PFSK-1 (cell line): ENCODE measurements around the gene GRIK3.

Source experiments
- POLR2AphosphoS5 ChIP-seq: IDR thresholded peaks from 2 replicates; pipeline ENCODE4 v1.6.1; 2012; ENCODE audit warnings: low read depth, mild to moderate bottlenecking, control low read depth, low read length, moderate library complexity
- REST ChIP-seq, 2 experiments: IDR thresholded peaks; 2 replicates each; pipeline versions ENCODE4 v1.6.1 to v1.8.0; 2011 to 2012; ENCODE audit warnings: low read depth in 2 of 2, low read length in 2 of 2, control low read depth in 1 of 2, inconsistent platforms in 1 of 2, mild to moderate bottlenecking in 1 of 2, moderate library complexity in 1 of 2; ENCODE audit not compliant: insufficient read depth in 1 of 2
- TAF1 ChIP-seq: IDR thresholded peaks from 2 replicates; pipeline ENCODE4 v1.6.1; 2012; ENCODE audit warnings: low read length, control low read depth, borderline replicate concordance; ENCODE audit not compliant: insufficient read depth

- TF ChIP-seq POLR2AphosphoS5 (no peak), REST (IDR thresholded peaks at IDR 0.05; ENCODE audit: insufficient read depth in 1 of 2, low read depth in 2 of 2, low read length in 2 of 2) (no peak), TAF1 (no peak)
Observed at GRCh38 chr1:36751525-36751924, 282.8 kb downstream of the GRIK3 start.
